ENCODE data around the gene CCDC191. TPM values are rescaled to one million over a fixed set of nuclear protein-coding genes. Genes with fewer than 3 reads are reported as not detected.

The CCDC191 gene
- total and polyA plus RNA-seq, 12 donors: 0.51 to 3.6 (median 1.8) TPM

DNA sequence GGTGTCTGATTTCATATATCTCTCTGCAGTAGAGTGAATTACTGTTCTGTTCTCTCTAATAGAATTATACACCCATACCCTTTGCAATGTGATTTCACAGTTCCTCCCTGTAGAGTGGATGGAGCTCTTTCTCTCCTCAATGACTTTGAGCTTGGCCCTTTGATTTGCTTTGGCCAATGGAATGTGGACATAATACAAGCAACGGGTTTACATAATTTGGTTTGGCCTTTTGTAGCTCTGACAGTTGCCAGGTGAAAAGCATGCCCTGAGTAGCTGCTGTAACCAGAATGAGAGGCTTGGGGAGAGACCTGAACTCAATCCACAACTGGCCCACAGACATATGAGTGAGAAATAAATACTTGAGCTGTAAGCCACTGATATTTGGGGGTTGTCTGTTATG lies 76.4 kb downstream of the CCDC191 start:
- 81 to 95% methylated on average over 1 of the region's 1 CpG for WGBS, 2 donors
- Histone ChIP-seq H3K27me3 (no peaks in the 10 kb centered on the region), H3K4me3 (no peak overlapping the region), H3K36me3 (peaks cover 0 to 64% (median 13%) of the 10 kb centered on the region in 9 donors), H3K9me3 (peaks cover 0 to under 1% (median 0%) of the 10 kb centered on the region in 11 donors), H3K27ac (no peak overlapping the region), H3K4me1 (no peaks in the 10 kb centered on the region)
- DNase-seq (no peak), ATAC-seq (no peak)
- TF ChIP-seq, protein P1, sequence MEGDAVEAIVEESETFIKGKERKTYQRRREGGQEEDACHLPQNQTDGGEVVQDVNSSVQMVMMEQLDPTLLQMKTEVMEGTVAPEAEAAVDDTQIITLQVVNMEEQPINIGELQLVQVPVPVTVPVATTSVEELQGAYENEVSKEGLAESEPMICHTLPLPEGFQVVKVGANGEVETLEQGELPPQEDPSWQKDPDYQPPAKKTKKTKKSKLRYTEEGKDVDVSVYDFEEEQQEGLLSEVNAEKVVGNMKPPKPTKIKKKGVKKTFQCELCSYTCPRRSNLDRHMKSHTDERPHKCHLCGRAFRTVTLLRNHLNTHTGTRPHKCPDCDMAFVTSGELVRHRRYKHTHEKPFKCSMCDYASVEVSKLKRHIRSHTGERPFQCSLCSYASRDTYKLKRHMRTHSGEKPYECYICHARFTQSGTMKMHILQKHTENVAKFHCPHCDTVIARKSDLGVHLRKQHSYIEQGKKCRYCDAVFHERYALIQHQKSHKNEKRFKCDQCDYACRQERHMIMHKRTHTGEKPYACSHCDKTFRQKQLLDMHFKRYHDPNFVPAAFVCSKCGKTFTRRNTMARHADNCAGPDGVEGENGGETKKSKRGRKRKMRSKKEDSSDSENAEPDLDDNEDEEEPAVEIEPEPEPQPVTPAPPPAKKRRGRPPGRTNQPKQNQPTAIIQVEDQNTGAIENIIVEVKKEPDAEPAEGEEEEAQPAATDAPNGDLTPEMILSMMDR (IDR thresholded peaks at IDR 0.05): no peak
- intact Hi-C loops (cut with DNase I): no loop called here

DNA sequence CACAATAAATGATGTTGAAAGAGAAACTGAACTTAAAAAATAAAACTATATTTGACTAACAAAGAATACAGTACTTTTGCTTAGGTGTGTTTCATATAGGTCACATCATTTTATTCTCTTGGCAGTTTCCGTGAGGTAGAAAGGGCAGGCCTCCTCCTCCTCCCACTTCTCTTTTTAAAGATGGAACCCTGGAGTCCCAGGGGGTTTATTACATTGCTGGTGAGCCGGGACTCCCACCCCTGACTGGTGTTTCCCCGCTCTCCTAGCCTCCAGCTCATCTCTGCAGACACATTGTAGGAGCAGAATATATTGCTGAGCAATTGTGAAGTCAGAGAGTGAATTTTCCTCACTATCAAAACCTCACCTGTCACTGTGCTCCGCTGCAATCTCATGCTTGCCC lies 78.5 kb downstream of the CCDC191 start:
- no peaks in the 10 kb centered on the region for H3K27me3 ChIP-seq
- peaks cover 0 to 68% (median 14%) of the 10 kb centered on the region in 9 donors for H3K36me3 ChIP-seq
- peaks cover 0 to 21% (median 16%) of the 10 kb centered on the region in 11 donors for H3K9me3 ChIP-seq
- ATAC-seq: no peak
- no peak overlapping the region for H3K27ac ChIP-seq
- TF ChIP-seq, protein P1 (IDR thresholded peaks at IDR 0.05): no peak
- no peaks in the 10 kb centered on the region for H3K4me1 ChIP-seq
- DNase-seq: no peak
- intact Hi-C loops (cut with DNase I): no loop called here
- WGBS, 2 donors: 95 to 97% methylated on average over 4 of the region's 4 CpGs
- no peak overlapping the region for H3K4me3 ChIP-seq

DNA sequence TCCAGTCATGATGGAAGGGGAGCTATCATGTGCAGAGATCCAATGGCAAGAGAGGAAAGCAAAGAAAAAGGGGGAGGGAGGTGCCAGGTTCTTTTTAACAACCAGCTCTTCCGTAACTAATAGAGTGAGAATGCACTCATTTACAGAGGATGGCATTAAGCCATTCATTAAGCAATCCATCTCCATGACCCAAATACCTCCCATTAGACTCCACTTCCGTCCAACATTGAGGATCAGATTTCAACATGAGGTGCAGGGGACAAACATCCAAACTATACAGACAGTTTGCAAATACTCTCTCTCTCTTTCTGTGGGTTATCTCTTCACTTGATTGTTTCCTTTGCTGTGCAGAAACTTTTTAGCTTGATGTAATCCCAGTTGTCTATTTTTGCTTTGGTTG lies 87.3 kb downstream of the CCDC191 start:
- Histone ChIP-seq H3K27ac (no peak overlapping the region), H3K9me3 (peaks cover 0 to 29% (median 13%) of the 10 kb centered on the region in 11 donors), H3K4me3 (no peak overlapping the region), H3K4me1 (no peaks in the 10 kb centered on the region), H3K36me3 (peaks cover 0 to 12% (median 0%) of the 10 kb centered on the region in 9 donors), H3K27me3 (no peaks in the 10 kb centered on the region)
- peak in 4 of 8 donors; percentile 24 to 71 (median 56) for ATAC-seq
- TF ChIP-seq, protein P1 (IDR thresholded peaks at IDR 0.05): no peak
- intact Hi-C loops (cut with DNase I): loop anchor here in 1 of 10 donors (10.0 kb wide), 1 partner anchor 1324 kb away; the partner anchor contains the start of gene CCDC80
- no peak for DNase-seq
- WGBS, 2 donors: 54 to 68% methylated on average over 2 of the region's 2 CpGs

DNA sequence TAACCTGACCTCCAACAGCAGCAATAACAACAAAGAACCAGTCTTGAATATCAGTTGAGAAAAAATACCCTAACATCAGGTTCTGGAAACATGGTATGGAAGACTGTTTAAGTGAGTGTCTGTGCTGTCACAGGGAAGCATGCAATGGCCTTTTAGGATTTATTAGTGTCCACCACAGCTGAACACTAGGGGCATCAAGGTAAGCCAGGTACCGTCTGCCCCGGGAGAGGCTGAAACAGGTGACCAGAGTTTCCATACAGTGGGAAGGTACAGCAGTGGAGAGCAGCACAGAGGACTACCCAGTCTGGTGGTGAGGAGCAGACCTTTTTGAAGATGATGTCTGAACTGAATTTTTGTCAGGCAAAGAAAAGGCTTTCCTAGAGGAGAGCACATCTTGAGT lies 90.2 kb downstream of the CCDC191 start:
- no peaks in the 10 kb centered on the region for H3K4me1 ChIP-seq
- DNase-seq (no peak), ATAC-seq (no peak)
- no peaks in the 10 kb centered on the region for H3K27me3 ChIP-seq
- 79 to 86% methylated on average over 2 of the region's 2 CpGs for whole genome bisulfite sequencing, 2 donors
- H3K27ac ChIP-seq: no peak overlapping the region
- H3K4me3 ChIP-seq: no peak overlapping the region
- TF ChIP-seq, protein P1 (IDR thresholded peaks at IDR 0.05): no peak
- H3K36me3 ChIP-seq: peaks cover 0 to 12% (median 0%) of the 10 kb centered on the region in 9 donors
- intact Hi-C loops (cut with DNase I): loop anchor here in 1 of 10 donors (10.0 kb wide), 1 partner anchor 1321 kb away; the partner anchor contains the start of gene CCDC80
- peaks cover 0 to 2% (median 0%) of the 10 kb centered on the region in 11 donors for H3K9me3 ChIP-seq
